Amygdala (tissue), 56 donors: ENCODE data around the gene NDST3.
A peak's percentile ranks its signal among the peaks of the same experiment; 100 is the strongest.

ENCODE experiments used
- DNase-seq, 56 donors: peaks; one replicate each; lab custom pipeline; 2025; lab: John Stamatoyannopoulos, UW

The NDST3 gene

DNA sequence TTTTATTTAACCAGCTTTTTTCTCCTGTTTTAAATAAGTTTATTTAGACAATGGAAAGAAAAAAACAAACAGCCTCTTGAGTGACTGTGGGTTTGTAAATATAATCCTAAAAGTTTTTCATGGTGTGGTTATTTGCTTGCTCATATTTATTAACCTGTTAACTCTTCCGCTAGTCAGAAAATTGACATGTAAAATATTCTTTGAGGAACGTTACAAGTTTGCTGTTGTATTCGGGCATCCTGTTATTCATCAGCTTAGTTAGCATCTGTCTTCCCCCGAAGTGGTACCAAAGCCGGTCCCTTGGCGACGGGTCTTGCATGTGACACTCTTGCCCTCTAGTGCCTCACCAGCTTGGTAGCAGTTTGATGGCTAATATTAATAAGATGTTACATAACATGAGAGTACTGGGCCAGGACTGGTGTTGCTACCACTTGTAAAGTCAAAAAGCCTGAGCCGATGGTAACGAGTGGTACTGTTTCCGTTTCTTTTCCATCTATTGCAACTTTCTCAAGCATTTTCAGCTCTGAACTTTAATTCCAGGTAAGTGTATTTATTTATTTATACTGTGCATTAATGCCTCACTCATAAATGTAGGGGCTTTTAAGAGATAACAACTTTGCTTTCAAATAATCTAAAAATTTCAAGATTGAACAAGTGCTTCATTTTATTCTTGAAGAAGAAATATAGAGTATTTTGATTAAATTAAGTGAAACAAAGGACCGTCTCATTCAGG, at the start of gene NDST3:
NDST3 (plus strand) TSS at position 434 of the 733 bp plus-strand sequence. CDS start 19,425 bp downstream, outside the sequence.
- DNase-seq, result peak in 53 of 56 donors; percentile 3 to 87 (median 54)

- no peak for DNase-seq
Observed at GRCh38 chr4:117986321-117986720, 48.0 kb upstream of the NDST3 start.

DNA sequence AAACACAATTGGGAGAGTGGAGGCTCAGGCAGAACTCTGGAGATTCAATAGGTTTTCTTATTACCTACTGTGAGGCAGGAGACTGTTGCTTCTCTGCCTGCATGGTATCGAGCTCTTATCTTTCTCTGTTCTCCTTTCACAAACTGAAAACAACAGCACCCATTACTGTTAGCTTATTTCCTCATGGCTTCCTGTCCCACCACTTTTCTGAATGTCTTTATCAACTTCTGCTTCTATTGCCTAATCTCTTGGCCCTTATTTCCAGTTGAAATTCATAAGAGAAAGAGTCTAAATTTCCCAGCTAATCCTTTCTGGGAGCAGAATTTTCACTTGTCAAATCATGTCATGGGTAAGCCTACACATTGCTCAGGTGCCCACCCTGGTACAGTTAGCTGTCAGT, 46.8 kb upstream of the NDST3 start:
- no peak for DNase-seq

DNA sequence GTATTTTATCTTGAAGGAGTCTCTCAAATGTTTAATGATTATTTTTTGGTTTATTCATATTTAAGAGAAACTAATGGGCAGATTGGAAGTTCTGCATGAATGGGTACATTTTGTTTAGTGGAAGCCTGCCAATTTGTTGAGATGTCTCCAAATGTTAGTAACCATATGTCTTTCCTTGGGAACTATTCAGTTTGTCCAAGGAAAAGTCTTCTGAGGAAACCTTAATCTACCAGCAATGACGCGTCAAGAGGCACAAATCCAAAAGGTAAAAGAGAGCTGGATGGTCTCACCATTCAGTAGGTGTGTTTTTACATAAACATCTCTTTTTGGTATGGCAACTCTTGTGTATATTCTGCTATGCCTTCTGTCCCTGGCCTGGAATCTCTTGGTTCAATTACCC, 37.4 kb upstream of the NDST3 start:
- DNase-seq, result no peak

GRCh38 chr4:118004088-118004487, 30.2 kb upstream of the NDST3 start:
- DNase-seq, result no peak

- DNase-seq, result no peak
Observed at GRCh38 chr4:118005883-118006282, 28.4 kb upstream of the NDST3 start.

GRCh38 chr4:118012142-118012541, 22.1 kb upstream of the NDST3 start:
- no peak for DNase-seq

DNA sequence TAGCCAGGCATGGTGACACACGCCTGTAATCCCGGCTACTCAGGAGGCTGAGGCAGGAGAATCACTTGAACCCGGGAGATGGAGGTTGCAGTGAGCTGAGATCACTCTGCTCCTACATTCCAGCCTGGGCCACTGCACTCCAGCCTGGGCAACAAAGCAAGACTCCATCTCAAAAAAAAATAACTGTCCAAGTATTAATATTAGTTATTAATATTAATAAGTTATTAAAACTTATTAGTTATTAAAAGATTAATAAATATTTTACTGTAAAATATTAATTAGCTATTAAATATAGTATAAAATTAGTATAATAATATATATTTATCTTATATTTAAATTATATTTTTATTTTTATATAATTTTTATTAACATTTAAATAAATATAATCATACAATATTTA, 19.5 kb upstream of the NDST3 start:
- DNase-seq, result no peak

DNA sequence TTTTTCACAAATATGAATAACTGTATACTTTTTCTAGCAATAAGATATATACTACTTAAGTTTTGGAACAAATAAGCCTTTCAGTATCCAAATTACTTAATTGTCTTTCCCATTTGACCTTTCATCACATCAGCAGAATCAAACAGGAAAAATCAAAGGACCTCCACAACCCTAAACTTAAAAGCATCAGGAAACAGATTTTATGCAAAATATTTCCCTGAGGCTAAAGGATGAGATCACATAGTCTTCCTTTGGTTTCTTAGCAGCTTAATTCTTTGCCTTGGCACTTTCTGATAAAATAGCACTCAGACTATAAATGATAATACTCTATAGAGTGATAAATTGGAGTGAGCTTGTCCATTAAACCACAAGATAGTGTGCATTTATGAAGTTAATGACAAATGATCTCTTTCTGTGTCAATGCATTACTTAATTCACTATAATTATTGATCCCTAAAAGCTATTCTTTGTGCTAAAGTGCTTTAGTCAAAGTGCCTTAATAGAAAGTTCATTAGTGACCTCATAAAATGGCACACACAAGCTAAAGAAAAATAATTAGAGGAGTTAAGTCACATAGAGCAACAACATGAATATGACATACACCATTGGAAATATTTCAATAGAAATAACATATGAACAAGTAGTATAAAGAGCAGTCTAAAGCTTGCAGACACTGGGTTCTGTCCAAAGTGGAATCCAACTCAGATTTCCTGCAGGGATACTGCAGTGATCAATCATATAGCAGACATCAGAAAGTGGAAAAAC, 15.7 kb upstream of the NDST3 start:
- no peak for DNase-seq

GRCh38 chr4:118026806-118027205, 7.5 kb upstream of the NDST3 start:
- no peak for DNase-seq

GRCh38 chr4:118029224-118029623, 5.1 kb upstream of the NDST3 start:
- no peak for DNase-seq

GRCh38 chr4:118032691-118033090, 1.6 kb upstream of the NDST3 start:
- peak in 5 of 56 donors; percentile 0 to 12 (median 3) for DNase-seq

DNA sequence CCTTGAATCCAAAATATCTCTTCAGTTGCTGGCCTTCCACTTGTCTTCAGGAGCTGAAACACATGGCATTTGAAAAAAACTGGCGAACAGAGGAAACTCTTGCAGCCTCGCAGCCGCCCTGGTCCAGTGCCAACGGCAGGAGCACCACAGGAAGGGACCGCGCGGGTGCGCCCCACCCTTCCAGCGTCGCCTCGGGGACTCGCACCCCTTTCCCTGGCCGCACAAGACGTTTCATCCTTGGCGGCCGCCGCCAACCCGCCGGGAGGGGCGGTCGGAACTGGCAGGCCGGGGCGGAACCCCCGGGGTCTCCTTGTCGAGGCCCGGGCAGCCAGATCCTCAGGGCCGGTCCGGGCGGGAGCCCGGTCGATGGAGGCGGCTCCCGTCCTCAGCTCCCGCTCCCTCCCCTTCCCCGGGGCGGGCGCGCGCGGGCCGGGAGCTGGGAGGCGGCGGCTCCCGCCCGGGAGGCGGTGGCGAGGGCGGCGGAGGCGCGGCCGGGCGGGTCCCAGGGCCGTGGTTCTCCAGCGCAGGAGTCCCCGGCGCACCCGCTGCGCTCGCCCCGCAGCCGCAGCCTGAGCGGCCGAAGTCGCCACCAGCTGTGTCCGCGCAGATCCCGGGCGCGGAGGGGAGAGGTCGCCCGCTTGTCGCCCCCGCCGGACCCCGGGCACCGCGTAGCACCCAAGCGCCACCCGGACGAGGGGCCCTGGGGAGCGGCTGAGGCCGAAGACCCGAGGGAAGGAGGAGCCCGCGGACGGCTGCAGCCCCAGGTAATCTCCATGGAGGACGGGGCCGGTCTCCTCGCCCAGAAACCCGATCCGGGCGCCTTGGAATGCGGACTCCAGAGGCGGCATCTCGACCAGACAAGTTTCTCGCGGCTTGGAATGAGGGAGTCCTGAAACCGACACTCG, 886 bp upstream of the NDST3 start:
- DNase-seq, result peak in 39 of 56 donors; percentile 1 to 63 (median 30)

- DNase-seq, result no peak
Observed at GRCh38 chr4:118035309-118035708, 1.0 kb downstream of the NDST3 start.

DNA sequence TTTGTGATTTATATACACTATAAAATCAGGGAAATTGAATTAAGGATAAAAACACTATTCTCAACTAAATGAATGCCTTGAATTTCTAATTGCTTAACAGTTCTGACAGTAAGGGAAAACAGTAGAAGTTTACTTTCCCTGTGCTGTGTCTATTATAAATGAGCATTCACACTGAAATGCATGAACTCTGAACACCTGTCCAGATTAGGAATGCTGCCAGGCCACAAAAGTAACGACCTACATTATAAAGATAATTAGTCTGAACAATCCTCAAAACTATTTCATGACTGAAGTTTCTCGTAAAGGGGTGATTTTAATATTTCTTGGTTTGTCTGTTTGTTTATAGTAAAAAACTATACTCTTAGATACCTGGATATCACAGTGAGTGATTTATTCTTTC, 2.0 kb downstream of the NDST3 start:
- DNase-seq, result no peak

- no peak for DNase-seq
Observed at GRCh38 chr4:118037955-118038354, 3.7 kb downstream of the NDST3 start.

DNA sequence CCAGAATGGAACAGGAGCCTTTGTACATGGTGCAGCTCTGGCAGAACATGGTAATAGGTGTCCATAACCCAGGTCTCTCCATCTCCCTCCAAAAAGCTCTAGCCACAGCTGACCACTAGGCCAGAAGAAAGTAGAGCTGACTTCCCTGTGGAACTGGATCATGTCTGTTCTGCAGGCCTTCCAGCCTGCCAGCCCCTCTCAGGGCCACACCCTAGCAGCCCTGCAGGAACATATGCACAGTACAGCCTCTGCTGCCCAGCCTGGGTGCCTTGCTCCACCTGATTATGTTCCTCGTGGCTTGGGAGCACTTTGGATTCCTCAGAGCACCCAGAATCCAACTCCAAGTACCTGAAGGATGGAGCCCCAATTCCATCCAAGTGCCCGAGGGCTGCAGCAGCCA, 12.0 kb downstream of the NDST3 start:
- DNase-seq, result no peak

GRCh38 chr4:118047043-118047442, 12.8 kb downstream of the NDST3 start:
- no peak for DNase-seq

- no peak for DNase-seq
Observed at GRCh38 chr4:118058955-118059354, 24.7 kb downstream of the NDST3 start.

DNA sequence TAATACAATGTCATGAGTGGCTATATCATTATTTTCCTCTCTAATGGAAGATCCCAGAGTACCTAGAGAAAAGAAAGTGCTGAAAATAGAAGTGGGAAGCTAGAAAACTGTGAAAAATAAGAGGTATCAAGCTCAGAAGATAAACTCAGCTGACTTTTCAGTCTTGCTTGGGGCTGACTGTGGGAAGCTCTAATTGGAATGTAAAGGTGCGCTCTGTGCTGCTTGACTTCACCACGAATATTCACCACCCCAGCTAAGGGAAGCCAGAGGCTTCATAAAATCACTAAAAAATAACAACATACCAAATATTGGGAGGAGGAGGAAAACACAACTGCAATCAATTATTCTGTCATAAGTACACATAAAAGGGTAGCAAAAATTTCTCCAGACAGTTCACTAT, 25.1 kb downstream of the NDST3 start:
- no peak for DNase-seq
